OCI-LY7 (cell line): Measurements from ENCODE around the gene TRIM69. TPM values are rescaled to one million over a fixed set of nuclear protein-coding genes. Genes with fewer than 3 reads are reported as not detected.

Experiments
- BruUV-seq: library from RNA; stranded (reverse); fragments of 400-500 nt; replicated peaks from 2 replicates; lab custom pipeline; 2021; lab: Mats Ljungman, UMichigan
- CTCF ChIA-PET: fragments of 300-600 bp; sonication (Branson Sonifier 250); formaldehyde crosslinking; loops from one replicate; lab custom pipeline; 2022; ENCODE audit warnings: antibody characterized with exemption; ENCODE audit not compliant: unreplicated experiment; lab: Charles Lee
- POLR2A ChIA-PET: fragments of 300-600 bp; sonication (Branson Sonifier 250); formaldehyde crosslinking; loops from one replicate; lab custom pipeline; 2022; ENCODE audit warnings: antibody characterized with exemption; lab: Charles Lee
- DNase-seq: peaks from one replicate; pipeline ENCODE4 v3.0.0-alpha.2; 2015; ENCODE audit warnings: low spot score
- H2AFZ ChIP-seq: fragments of 200-600 bp; sonication (generic), shearing (Covaris generic); 2 replicates; pipeline ENCODE4 v1.6.1; 2014; ENCODE audit warnings: mild to moderate bottlenecking, antibody characterized with exemption, low read length, moderate library complexity
- H3K27ac ChIP-seq: fragments of 200-600 bp; sonication (generic); 2 replicates; pipeline ENCODE4 v1.5.1; 2014; ENCODE audit warnings: mixed run types, low read depth, mild to moderate bottlenecking, moderate library complexity, low read length, inconsistent platforms; ENCODE audit not compliant: poor library complexity, severe bottlenecking
- H3K36me3 ChIP-seq: fragments of 200-600 bp; sonication (generic); 2 replicates; pipeline ENCODE4 v1.6.1; 2014; ENCODE audit warnings: mild to moderate bottlenecking, antibody characterized with exemption, low read length, moderate library complexity, mixed read lengths; ENCODE audit not compliant: insufficient read depth
- H3K4me1 ChIP-seq: fragments of 200-600 bp; sonication (generic); 2 replicates; pipeline ENCODE4 v1.5.1; 2014; ENCODE audit warnings: mild to moderate bottlenecking, low read length; ENCODE audit not compliant: insufficient read depth, poor library complexity, severe bottlenecking
- H3K4me2 ChIP-seq: fragments of 200-600 bp; sonication (generic); 2 replicates; pipeline ENCODE4 v1.6.1; 2014; ENCODE audit warnings: mild to moderate bottlenecking, low read length
- H3K4me3 ChIP-seq: fragments of 200-600 bp; sonication (generic); 2 replicates; pipeline ENCODE4 v1.5.1; 2014; ENCODE audit warnings: mild to moderate bottlenecking, low read depth, low read length; ENCODE audit not compliant: poor library complexity, severe bottlenecking
- H3K79me2 ChIP-seq: fragments of 200-600 bp; sonication (generic); 2 replicates; pipeline ENCODE4 v1.6.1; 2016; ENCODE audit warnings: low read depth, mild to moderate bottlenecking, low read length, moderate library complexity, mixed read lengths; ENCODE audit not compliant: insufficient read depth
- H3K9me2 ChIP-seq: fragments of 200-600 bp; sonication (generic); 2 replicates; pipeline ENCODE4 v1.6.1; 2016; ENCODE audit warnings: mild to moderate bottlenecking, low read length, mixed read lengths; ENCODE audit not compliant: insufficient read depth
- H3K9me3 ChIP-seq: fragments of 200-600 bp; sonication (generic); 2 replicates; pipeline ENCODE4 v1.6.1; 2014; ENCODE audit warnings: mild to moderate bottlenecking, mixed run types, low read length, mixed read lengths
- H4K20me1 ChIP-seq: fragments of 200-600 bp; sonication (generic); 2 replicates; pipeline ENCODE4 v1.6.1; 2014; ENCODE audit warnings: mild to moderate bottlenecking, antibody characterized with exemption, low read length, moderate library complexity, mixed read lengths; ENCODE audit not compliant: insufficient read depth
- CTCF ChIP-seq: fragments of 200-600 bp; sonication (generic); conservative IDR thresholded peaks from 2 replicates; pipeline ENCODE4 v1.5.1; 2014; ENCODE audit warnings: mild to moderate bottlenecking, antibody characterized with exemption, low read length, moderate library complexity, mixed read lengths
- EZH2phosphoT487 ChIP-seq: fragments of 200-600 bp; sonication (generic); IDR thresholded peaks from 2 replicates; pipeline ENCODE4 v1.6.1; 2018; ENCODE audit warnings: low read depth, borderline replicate concordance, mild to moderate bottlenecking, mixed run types, antibody characterized with exemption, low read length, moderate library complexity, mixed read lengths
- intact Hi-C: fragments of 100-400 bp; cut with micrococcal nuclease; formaldehyde crosslinking; loops from one replicate; pipeline ENCODE4 v1.10.0; 2022; ENCODE audit not compliant: unreplicated experiment
- small RNA-seq: library from RNA; depleted of rRNA; stranded (forward); fragments of <200 nt; gene quantifications from one replicate; pipeline ENCODE3, GENCODE V24; 2014
- total RNA-seq, 2 experiments: library from RNA; depleted of rRNA in 1 of 2; stranded (reverse); fragments of >200 nt in 1 of 2; shearing (Covaris generic) in 1 of 2; gene quantifications; 2 replicates each; pipeline ENCODE4 v1.2.3, GENCODE V29; 2014 to 2022

The TRIM69 gene
- total RNA-seq, 2 experiments from 2014 or later = 16.3 to 33.7 TPM

GRCh38 chr15:44813231-44813630, 76.9 kb downstream of the TRIM69 start:
- H2AFZ ChIP-seq = no peak overlapping the region
- no peak overlapping the region for H3K4me2 ChIP-seq
- POLR2A ChIA-PET = no interaction called here
- no peak for DNase-seq
- no peak overlapping the region for H3K27ac ChIP-seq
- no peak overlapping the region for H3K4me3 ChIP-seq
- H3K4me1 ChIP-seq = no peaks in the 10 kb centered on the region
- intact Hi-C loops = no loop called here
- TF ChIP-seq EZH2phosphoT487 = no peak
- no peak for TF ChIP-seq CTCF
- no peaks in the 10 kb centered on the region for H4K20me1 ChIP-seq
- CTCF ChIA-PET = no interaction called here
- no peaks in the 10 kb centered on the region for H3K9me2 ChIP-seq
- no peaks in the 10 kb centered on the region for H3K36me3 ChIP-seq
- no peaks in the 10 kb centered on the region for H3K79me2 ChIP-seq
- no TSS peak for BruUV-seq
- H3K9me3 ChIP-seq = no peaks in the 10 kb centered on the region

Small RNAs within 50 kb of the gene (small RNA-seq; reads per million reads assigned to genes)
- not detected for gene RF00019

Other genes starting within 250 kb of the TRIM69 start
- 41.3 and 49.4 TPM in 2 replicates for gene EIF3J, start 199.4 kb upstream of the TRIM69 start, total RNA-seq (2014; rRNA removed; shearing (Covaris generic))
- 129 and 131 TPM in 2 replicates for gene EIF3J, start 199.4 kb upstream of the TRIM69 start, total RNA-seq (2022)
- gene SPG11, start 72.9 kb upstream of the TRIM69 start, total RNA-seq (2014; rRNA removed; shearing (Covaris generic)) = 65.2 and 69.1 TPM in 2 replicates
- gene SPG11, start 72.9 kb upstream of the TRIM69 start, total RNA-seq (2022) = 92.8 and 126 TPM in 2 replicates
- 1.1 and 4.8 TPM in 2 replicates for gene PATL2, start 25.2 kb upstream of the TRIM69 start, total RNA-seq (2014; rRNA removed; shearing (Covaris generic))
- 8.6 and 8.8 TPM in 2 replicates for gene PATL2, start 25.2 kb upstream of the TRIM69 start, total RNA-seq (2022)
- gene B2M, start 25.0 kb upstream of the TRIM69 start, total RNA-seq (2014; rRNA removed; shearing (Covaris generic)) = 1,738 and 1,761 TPM in 2 replicates
- gene B2M, start 25.0 kb upstream of the TRIM69 start, total RNA-seq (2022) = 1,161 and 1,369 TPM in 2 replicates
- gene TERB2, start 220.2 kb downstream of the TRIM69 start, total RNA-seq (2014; rRNA removed; shearing (Covaris generic)) = not detected in 2 replicates
- gene TERB2, start 220.2 kb downstream of the TRIM69 start, total RNA-seq (2022) = not detected in 2 replicates